Measurements from ENCODE around the gene KDM4C.

KDM4C gene

GRCh38 chr9:7209990-7210389 is 452.2 kb downstream of the KDM4C start:
- no peaks in the 10 kb centered on the region for H3K36me3 ChIP-seq (ENCODE audit: insufficient read depth, low read length)
- DNase-seq, result no peak
- H3K27ac ChIP-seq (ENCODE audit: low read length), result no peak overlapping the region
- H4K20me1 ChIP-seq (ENCODE audit: insufficient read depth, low read length), result no peaks in the 10 kb centered on the region
- H3K9ac ChIP-seq (ENCODE audit: low read depth, low read length), result no peak overlapping the region
- H3K79me2 ChIP-seq (ENCODE audit: insufficient read depth, low read length), result no peaks in the 10 kb centered on the region
- H3K4me1 ChIP-seq (ENCODE audit: insufficient read depth, low read length), result no peaks in the 10 kb centered on the region
- H2AFZ ChIP-seq (ENCODE audit: low read depth, low read length), result no peak overlapping the region
- no peak overlapping the region for H3K4me3 ChIP-seq (ENCODE audit: low read depth in 1 of 2, low read length in 2 of 2)
- no peak for TF ChIP-seq EZH2 (IDR thresholded peaks at IDR 0.05; ENCODE audit: borderline replicate concordance, low read depth, low read length, severe bottlenecking)
- TF ChIP-seq, protein P1, sequence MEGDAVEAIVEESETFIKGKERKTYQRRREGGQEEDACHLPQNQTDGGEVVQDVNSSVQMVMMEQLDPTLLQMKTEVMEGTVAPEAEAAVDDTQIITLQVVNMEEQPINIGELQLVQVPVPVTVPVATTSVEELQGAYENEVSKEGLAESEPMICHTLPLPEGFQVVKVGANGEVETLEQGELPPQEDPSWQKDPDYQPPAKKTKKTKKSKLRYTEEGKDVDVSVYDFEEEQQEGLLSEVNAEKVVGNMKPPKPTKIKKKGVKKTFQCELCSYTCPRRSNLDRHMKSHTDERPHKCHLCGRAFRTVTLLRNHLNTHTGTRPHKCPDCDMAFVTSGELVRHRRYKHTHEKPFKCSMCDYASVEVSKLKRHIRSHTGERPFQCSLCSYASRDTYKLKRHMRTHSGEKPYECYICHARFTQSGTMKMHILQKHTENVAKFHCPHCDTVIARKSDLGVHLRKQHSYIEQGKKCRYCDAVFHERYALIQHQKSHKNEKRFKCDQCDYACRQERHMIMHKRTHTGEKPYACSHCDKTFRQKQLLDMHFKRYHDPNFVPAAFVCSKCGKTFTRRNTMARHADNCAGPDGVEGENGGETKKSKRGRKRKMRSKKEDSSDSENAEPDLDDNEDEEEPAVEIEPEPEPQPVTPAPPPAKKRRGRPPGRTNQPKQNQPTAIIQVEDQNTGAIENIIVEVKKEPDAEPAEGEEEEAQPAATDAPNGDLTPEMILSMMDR (IDR thresholded peaks at IDR 0.05; ENCODE audit: borderline replicate concordance, extremely low read depth, low read length, poor library complexity, severe bottlenecking), result no peak
- no peaks in the 10 kb centered on the region for H3K27me3 ChIP-seq (ENCODE audit: insufficient read depth, low read length, poor library complexity)
- no peak for ATAC-seq (ENCODE audit: insufficient read depth, low read depth)
- no peak overlapping the region for H3K4me2 ChIP-seq (ENCODE audit: insufficient read depth, low read length)
- H3K9me3 ChIP-seq (ENCODE audit: insufficient read depth, low read length, severe bottlenecking), result no peaks in the 10 kb centered on the region

GRCh38 chr9:7210854-7211637 is 453.3 kb downstream of the KDM4C start:
- Histone ChIP-seq H3K9me3 (ENCODE audit: insufficient read depth, low read length, severe bottlenecking) (no peaks in the 10 kb centered on the region), H3K36me3 (ENCODE audit: insufficient read depth, low read length) (no peaks in the 10 kb centered on the region), H4K20me1 (ENCODE audit: insufficient read depth, low read length) (no peaks in the 10 kb centered on the region), H3K79me2 (ENCODE audit: insufficient read depth, low read length) (no peaks in the 10 kb centered on the region), H3K9ac (ENCODE audit: low read depth, low read length) (no peak overlapping the region), H3K4me3 (ENCODE audit: low read depth in 1 of 2, low read length in 2 of 2) (no peak overlapping the region), H2AFZ (ENCODE audit: low read depth, low read length) (no peak overlapping the region), H3K4me2 (ENCODE audit: insufficient read depth, low read length) (no peak overlapping the region), H3K27me3 (ENCODE audit: insufficient read depth, low read length, poor library complexity) (no peaks in the 10 kb centered on the region), H3K4me1 (ENCODE audit: insufficient read depth, low read length) (no peaks in the 10 kb centered on the region), H3K27ac (ENCODE audit: low read length) (no peak overlapping the region)
- TF ChIP-seq EZH2 (IDR thresholded peaks at IDR 0.05; ENCODE audit: borderline replicate concordance, low read depth, low read length, severe bottlenecking), result no peak
- TF ChIP-seq, protein P1 (IDR thresholded peaks at IDR 0.05; ENCODE audit: borderline replicate concordance, extremely low read depth, low read length, poor library complexity, severe bottlenecking), result no peak
- no peak for DNase-seq
- no peak for ATAC-seq (ENCODE audit: insufficient read depth, low read depth)

- Histone ChIP-seq H3K4me2 (ENCODE audit: insufficient read depth, low read length) (no peak overlapping the region), H4K20me1 (ENCODE audit: insufficient read depth, low read length) (no peaks in the 10 kb centered on the region), H3K4me1 (ENCODE audit: insufficient read depth, low read length) (no peaks in the 10 kb centered on the region), H3K9ac (ENCODE audit: low read depth, low read length) (no peak overlapping the region), H3K36me3 (ENCODE audit: insufficient read depth, low read length) (no peaks in the 10 kb centered on the region), H3K9me3 (ENCODE audit: insufficient read depth, low read length, severe bottlenecking) (no peaks in the 10 kb centered on the region), H3K27me3 (ENCODE audit: insufficient read depth, low read length, poor library complexity) (no peaks in the 10 kb centered on the region), H3K79me2 (ENCODE audit: insufficient read depth, low read length) (no peaks in the 10 kb centered on the region), H2AFZ (ENCODE audit: low read depth, low read length) (no peak overlapping the region), H3K4me3 (ENCODE audit: low read depth in 1 of 2, low read length in 2 of 2) (no peak overlapping the region), H3K27ac (ENCODE audit: low read length) (no peak overlapping the region)
- ATAC-seq (ENCODE audit: insufficient read depth, low read depth) (no peak), DNase-seq (no peak)
- TF ChIP-seq EZH2 (IDR thresholded peaks at IDR 0.05; ENCODE audit: borderline replicate concordance, low read depth, low read length, severe bottlenecking), result no peak
- TF ChIP-seq, protein P1 (IDR thresholded peaks at IDR 0.05; ENCODE audit: borderline replicate concordance, extremely low read depth, low read length, poor library complexity, severe bottlenecking), result no peak
Observed at GRCh38 chr9:7211657-7212056, 453.9 kb downstream of the KDM4C start.

All from DND-41 (cell line).